Endothelial cell (in vitro differentiated cells): Measurements from ENCODE around the gene SEMA4F. TPM values are rescaled to one million over a fixed set of nuclear protein-coding genes. Genes with fewer than 3 reads are reported as not detected.
A peak's percentile ranks its signal among the peaks of the same experiment; 100 is the strongest.

Experiments
- DNase-seq: peaks from one replicate; pipeline ENCODE4 v3.0.0; 2021; ENCODE audit warnings: low spot score
- H3K27ac Mint-ChIP-seq: one replicate; pipeline ENCODE4 v1.8.0; 2021; ENCODE audit warnings: mixed read lengths, inconsistent platforms; ENCODE audit not compliant: unreplicated experiment
- H3K27me3 Mint-ChIP-seq: one replicate; pipeline ENCODE4 v1.8.0; 2021; ENCODE audit warnings: mild to moderate bottlenecking, moderate library complexity, mixed read lengths, inconsistent platforms; ENCODE audit not compliant: unreplicated experiment
- H3K36me3 Mint-ChIP-seq: one replicate; pipeline ENCODE4 v1.8.0; 2021; ENCODE audit warnings: mild to moderate bottlenecking, low read depth, mixed read lengths, inconsistent platforms; ENCODE audit not compliant: unreplicated experiment
- H3K4me1 Mint-ChIP-seq: one replicate; pipeline ENCODE4 v1.8.0; 2021; ENCODE audit warnings: mild to moderate bottlenecking, mixed read lengths, inconsistent platforms; ENCODE audit not compliant: unreplicated experiment
- H3K4me3 Mint-ChIP-seq: one replicate; pipeline ENCODE4 v1.8.0; 2021; ENCODE audit warnings: mild to moderate bottlenecking, mixed read lengths, inconsistent platforms; ENCODE audit not compliant: unreplicated experiment
- H3K9me3 Mint-ChIP-seq: one replicate; pipeline ENCODE4 v1.8.0; 2021; ENCODE audit warnings: mixed read lengths, inconsistent platforms; ENCODE audit not compliant: unreplicated experiment
- CTCF ChIP-seq: fragments of 200-600 bp; sonication (generic); IDR thresholded peaks from one replicate; pipeline ENCODE4 v1.5.0; 2021; ENCODE audit warnings: antibody characterized with exemption; ENCODE audit not compliant: unreplicated experiment
- total RNA-seq: library from RNA; stranded (reverse); fragmentation: NEBNext Ultra II Directional; extraction: Animal tissue kit (Norgen Biotek cat#: 25700); gene quantifications from one replicate; pipeline ENCODE4 v1.2.1, GENCODE V29; 2021; ENCODE audit not compliant: unreplicated experiment

SEMA4F gene
- total RNA-seq, 1 donor from 2014 or later: 9.4 TPM

GRCh38 chr2:74688881-74689280, 34.8 kb downstream of the SEMA4F start:
- no peak for DNase-seq
- Mint-ChIP-seq H3K9me3 (no peaks in the 10 kb centered on the region), H3K4me3 (no peak overlapping the region), H3K36me3 (no peaks in the 10 kb centered on the region), H3K4me1 (peaks cover 6% of the 10 kb centered on the region), H3K27me3 (no peaks in the 10 kb centered on the region), H3K27ac (no peak overlapping the region)
- no peak for TF ChIP-seq CTCF

- Mint-ChIP-seq H3K4me3 (no peak overlapping the region), H3K9me3 (no peaks in the 10 kb centered on the region)
- no peak for TF ChIP-seq CTCF
Observed at GRCh38 chr2:74689671-74690070, 35.6 kb downstream of the SEMA4F start.

GRCh38 chr2:74690571-74690970, 36.5 kb downstream of the SEMA4F start:
- Mint-ChIP-seq H3K4me3 (no peak overlapping the region), H3K9me3 (no peaks in the 10 kb centered on the region), H3K36me3 (no peaks in the 10 kb centered on the region), H3K4me1 (peaks cover 12% of the 10 kb centered on the region), H3K27me3 (no peaks in the 10 kb centered on the region), H3K27ac (no peak overlapping the region)
- peak; percentile 57 for DNase-seq
- TF ChIP-seq CTCF: peak; percentile 40

More at GRCh38 chr2:74689671-74690070, 35.6 kb downstream of the SEMA4F start:
- H3K27ac Mint-ChIP-seq: no peak overlapping the region
- no peak for DNase-seq
- peaks cover 12% of the 10 kb centered on the region for H3K4me1 Mint-ChIP-seq
- H3K27me3 Mint-ChIP-seq: no peaks in the 10 kb centered on the region
- no peaks in the 10 kb centered on the region for H3K36me3 Mint-ChIP-seq

- no peaks in the 10 kb centered on the region for H3K36me3 Mint-ChIP-seq
- DNase-seq: no peak
- TF ChIP-seq CTCF: no peak
- peaks cover 12% of the 10 kb centered on the region for H3K4me1 Mint-ChIP-seq
- H3K9me3 Mint-ChIP-seq: no peaks in the 10 kb centered on the region
- peaks cover 1% of the 10 kb centered on the region for H3K27me3 Mint-ChIP-seq
- no peak overlapping the region for H3K27ac Mint-ChIP-seq
- no peak overlapping the region for H3K4me3 Mint-ChIP-seq
Observed at GRCh38 chr2:74691929-74692328, 37.9 kb downstream of the SEMA4F start.

- H3K27ac Mint-ChIP-seq: no peak overlapping the region
- H3K36me3 Mint-ChIP-seq: no peaks in the 10 kb centered on the region
- H3K27me3 Mint-ChIP-seq: peaks cover 1% of the 10 kb centered on the region
- no peak for TF ChIP-seq CTCF
- peaks cover 12% of the 10 kb centered on the region for H3K4me1 Mint-ChIP-seq
- no peak overlapping the region for H3K4me3 Mint-ChIP-seq
- DNase-seq: no peak
- no peaks in the 10 kb centered on the region for H3K9me3 Mint-ChIP-seq
Observed at GRCh38 chr2:74693213-74693612, 39.2 kb downstream of the SEMA4F start.
